ENCODE measurements around the gene AHI1. TPM values are rescaled to one million over a fixed set of nuclear protein-coding genes. Genes with fewer than 3 reads are reported as not detected.
"Not testable (repeated sequence)": the region's sequence is repeated elsewhere in the genome, so short reads cannot be mapped to it uniquely, and the experiment has no call there.

AHI1 gene
- total RNA-seq, 1 donor from 2014 or later, result 30.7 TPM

GRCh38 chr6:135268740-135269139 is 228.8 kb downstream of the AHI1 start:
- no peak for DNase-seq (ENCODE audit: low spot score)

- no peak for DNase-seq (ENCODE audit: low spot score)
These were observed 229.3 kb downstream of the AHI1 start for GRCh38 chr6:135268263-135268662.

GRCh38 chr6:135267085-135267484 is 230.5 kb downstream of the AHI1 start:
- DNase-seq (ENCODE audit: low spot score), result no peak

GRCh38 chr6:135266675-135267074 is 230.9 kb downstream of the AHI1 start:
- no peak for DNase-seq (ENCODE audit: low spot score)

GRCh38 chr6:135265278-135265677 is 232.3 kb downstream of the AHI1 start:
- no peak for DNase-seq (ENCODE audit: low spot score)

DNA sequence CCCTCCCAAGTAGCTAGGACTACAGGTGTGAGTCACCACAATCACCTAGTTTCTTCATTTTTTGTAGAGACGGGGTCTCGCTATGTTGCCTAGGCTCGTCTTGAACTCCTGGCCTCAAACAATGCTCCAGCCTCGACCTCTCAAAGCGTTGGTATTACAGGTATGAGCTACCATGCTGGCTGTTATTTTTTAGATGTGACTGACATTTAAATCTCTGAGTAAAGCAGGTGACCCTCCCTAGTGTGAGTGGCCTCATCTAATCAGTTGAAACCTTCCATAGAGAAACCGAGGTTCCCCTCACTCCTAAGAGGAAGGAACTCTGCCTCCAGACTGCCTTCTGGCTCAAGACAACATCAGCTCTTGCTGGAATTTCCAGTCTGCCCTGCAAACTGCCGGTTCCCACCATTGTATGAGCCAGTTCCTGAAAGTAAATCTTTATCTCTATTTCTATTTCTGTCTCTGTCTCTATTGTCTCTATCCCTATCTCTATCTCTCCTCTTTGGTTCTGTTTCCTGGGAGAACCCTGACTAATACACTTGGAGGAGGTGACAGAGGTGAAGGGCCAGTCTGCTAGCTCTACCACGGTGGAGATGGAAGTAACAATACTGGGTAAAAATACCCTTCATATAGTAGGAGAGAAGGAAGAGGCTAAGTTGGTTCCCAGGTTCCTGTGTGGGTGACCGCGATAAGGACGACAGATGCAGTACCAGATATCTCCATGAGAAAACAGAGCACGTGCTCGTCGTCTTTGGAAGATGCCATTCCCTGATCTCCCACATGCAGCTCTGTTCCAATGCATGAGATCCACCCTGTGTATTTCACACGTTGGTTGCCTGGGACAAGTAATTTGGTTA is 235.4 kb downstream of the AHI1 start:
- DNase-seq (ENCODE audit: low spot score), result no peak

DNA sequence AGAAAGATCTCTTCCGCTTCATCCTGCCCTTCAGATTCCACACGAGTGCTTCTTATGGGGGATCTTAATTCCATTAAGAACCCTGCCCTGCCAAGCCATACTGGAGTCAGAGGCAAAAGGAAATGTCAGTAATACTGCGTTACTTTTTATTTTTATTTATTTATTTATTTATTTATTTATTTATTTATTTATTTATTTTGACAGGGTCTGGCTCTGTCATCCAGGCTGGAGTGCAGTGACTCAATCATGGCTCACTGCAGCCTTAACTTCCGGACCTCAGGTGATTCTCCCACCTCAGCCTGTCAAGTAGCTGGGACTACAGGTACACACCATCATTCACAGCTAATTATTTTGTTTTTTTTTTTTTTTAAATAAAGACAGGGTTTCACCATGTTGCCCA is 236.9 kb downstream of the AHI1 start:
- no peak for DNase-seq (ENCODE audit: low spot score)

DNA sequence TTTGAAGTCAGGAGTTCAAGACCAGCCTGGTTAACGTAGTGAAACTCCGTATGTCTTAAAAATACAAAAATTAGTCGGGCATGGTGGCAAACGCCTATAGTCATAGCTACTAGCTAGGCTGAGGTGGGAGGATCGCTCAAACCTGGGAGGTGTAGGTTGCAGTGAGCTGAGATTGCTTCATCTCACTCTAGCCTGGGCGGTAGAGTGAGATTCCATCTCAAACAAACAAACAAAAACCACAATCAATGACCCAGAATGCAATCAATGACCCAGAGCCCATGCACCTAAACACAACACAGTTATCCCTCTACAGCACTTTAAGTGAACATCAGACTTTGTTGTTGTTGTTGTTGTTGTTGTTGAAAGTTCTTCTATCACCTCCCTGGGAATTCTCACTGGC is 238.6 kb downstream of the AHI1 start:
- no peak for DNase-seq (ENCODE audit: low spot score)

- DNase-seq (ENCODE audit: low spot score), result no peak
These were observed 239.7 kb downstream of the AHI1 start for GRCh38 chr6:135257631-135258405.

DNA sequence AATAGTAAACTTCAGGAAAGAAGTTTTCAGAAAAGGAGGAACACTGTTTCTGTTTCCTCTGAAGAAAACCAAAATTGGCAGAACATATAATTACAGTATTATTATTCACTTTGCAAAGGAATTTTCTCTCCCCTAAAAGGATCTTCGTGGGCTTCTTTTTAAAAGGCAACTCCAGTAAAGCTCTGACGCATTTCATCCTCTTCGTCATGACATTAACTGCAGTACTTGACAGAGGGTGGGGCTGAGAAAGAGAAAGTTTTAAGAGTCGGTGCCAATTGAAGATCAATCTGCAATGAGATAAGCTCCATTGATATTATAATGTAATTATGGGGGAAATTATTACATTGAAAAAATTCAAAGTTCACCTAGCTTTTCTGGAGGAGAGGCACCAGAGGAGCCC is 240.7 kb downstream of the AHI1 start:
- DNase-seq (ENCODE audit: low spot score), result no peak

DNA sequence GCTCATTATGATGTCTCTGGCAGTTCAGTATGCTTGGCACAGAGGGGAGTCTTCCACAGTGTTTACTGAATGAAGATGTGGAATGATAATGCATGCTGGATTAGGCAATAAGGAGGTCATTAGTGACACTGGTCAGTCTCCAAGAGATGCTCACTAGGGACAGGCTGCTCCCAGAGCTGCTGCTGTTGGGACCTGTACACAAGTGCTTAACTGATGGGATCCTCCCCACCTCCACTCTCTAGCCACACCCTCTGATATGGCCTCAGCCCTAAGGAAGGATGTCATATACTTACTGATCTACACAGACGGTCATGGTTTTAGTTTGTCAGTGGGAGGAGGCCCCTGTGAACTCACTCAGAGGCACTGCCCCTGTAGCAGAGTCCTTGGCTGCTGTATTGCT is 243.1 kb downstream of the AHI1 start:
- DNase-seq (ENCODE audit: low spot score), result no peak

GRCh38 chr6:135251498-135252441 is 245.8 kb downstream of the AHI1 start:
- DNase-seq (ENCODE audit: low spot score), result no peak

- DNase-seq (ENCODE audit: low spot score), result no peak
These were observed 246.6 kb downstream of the AHI1 start for GRCh38 chr6:135250751-135251497.

DNA sequence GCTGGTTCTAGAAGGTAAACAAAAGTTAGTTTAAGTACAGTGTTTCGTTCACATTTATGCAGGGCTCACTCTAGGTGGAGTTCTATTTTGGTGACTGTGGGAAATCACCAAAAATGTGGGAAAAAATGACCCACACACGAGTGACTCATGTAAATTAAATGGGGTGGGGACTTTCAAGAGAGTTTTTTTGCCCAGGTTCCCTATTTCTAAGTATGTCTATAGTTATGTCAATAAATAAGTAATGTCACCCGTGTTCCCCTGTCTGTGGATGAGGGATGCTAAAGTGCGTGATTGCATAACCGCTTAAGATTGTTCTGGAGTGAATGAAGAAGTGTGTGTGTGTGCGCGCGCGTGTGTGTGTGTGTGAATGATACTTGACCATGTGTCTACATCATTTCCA is 247.3 kb downstream of the AHI1 start:
- DNase-seq (ENCODE audit: low spot score), result no peak

GRCh38 chr6:135246412-135247012 is 251.0 kb downstream of the AHI1 start:
- not testable (repeated sequence) for DNase-seq (ENCODE audit: low spot score)

GRCh38 chr6:135244805-135245204 is 252.7 kb downstream of the AHI1 start:
- DNase-seq (ENCODE audit: low spot score), result no peak

DNA sequence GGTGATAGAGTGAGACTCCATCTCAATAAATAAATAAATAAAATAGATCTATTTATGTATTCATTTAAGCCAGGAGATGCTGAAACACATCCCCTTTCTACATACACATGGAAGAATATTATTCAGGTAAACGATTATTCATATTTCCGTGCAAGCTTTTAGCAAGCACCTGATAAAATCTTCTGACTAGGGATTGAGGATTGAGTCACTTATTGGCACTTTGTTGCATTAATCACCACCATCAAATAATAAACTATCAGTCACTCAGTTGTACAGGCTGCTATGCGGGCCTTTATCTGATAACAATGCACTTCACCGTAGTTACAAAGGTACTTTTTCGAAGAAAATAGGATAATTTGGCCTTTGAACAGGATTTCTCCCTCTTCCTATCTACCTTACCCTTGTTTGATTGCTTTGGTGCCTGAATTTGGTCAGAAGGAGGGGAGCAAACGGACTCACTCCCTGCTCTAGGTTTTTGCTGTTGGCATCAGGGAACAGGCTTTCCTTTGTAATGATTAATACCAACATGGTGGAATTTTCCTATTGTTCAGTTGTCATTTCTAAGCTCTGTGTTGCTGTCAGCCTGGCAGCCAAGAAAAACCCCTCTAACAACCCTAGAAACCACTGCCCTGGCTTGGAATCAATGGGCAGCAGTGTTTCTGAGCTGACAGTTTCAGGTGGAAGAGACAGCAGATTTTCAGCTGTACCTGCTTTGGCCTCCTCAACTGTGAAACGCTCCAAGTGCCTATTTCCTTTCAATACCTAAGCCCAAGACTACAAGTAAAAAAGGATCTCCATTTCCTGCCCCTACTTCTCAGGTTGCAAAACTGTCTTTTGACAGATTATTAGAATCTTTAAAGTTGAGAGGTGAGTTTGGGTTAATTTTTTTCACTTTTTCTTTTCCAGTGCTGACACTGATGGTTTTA is 253.4 kb downstream of the AHI1 start:
- DNase-seq (ENCODE audit: low spot score), result no peak

DNA sequence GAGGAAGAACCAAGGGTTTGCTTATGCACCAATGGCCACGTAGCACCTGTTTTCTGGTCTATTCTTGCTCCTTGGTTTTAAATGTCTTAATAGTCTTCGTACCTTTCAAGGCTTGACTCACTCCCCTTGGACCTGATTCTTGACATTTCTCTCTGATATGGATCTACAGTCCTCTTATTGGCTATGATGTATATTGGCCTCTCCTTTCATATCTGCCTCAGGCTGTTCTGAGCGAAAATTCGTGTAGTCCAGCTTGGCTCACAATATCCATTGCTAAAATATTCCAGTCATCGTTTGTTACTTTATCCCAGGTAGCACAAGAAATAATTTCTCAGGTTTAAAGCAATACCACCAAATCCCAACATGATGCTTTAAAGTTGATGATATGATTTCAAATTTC is 256.8 kb downstream of the AHI1 start:
- no peak for DNase-seq (ENCODE audit: low spot score)

DNA sequence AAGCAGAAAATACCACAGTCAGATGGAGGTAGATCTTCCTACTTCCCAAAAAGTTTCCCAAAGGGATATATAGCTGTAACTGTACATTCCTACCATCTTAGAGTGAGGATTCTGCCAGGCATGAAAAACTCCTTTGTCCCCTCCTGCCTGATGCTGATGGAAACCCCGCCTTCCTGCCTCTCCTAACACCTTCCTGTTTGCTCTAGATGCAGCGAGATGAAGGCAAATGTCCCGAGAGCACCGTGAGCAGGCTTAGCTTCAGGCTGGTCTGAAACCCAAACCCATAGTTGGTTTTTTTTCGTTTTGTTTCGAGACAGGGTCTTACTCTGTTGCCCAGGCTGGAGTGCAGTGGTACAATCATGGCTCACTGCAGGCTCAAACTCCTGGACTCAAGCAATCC is 260.8 kb downstream of the AHI1 start:
- DNase-seq (ENCODE audit: low spot score), result no peak

Data from mesenteric fat pad (tissue), 1 donor.